Measurements from ENCODE around the gene MOB3B. TPM values are rescaled to one million over a fixed set of nuclear protein-coding genes. Genes with fewer than 3 reads are reported as not detected.

The MOB3B gene
- total and polyA plus RNA-seq, 10 of the 15 experiments (the other 5 are each of a cell fraction or from before 2014, with no cell fraction given) = 0.44 to 2.7 (median 0.91) TPM

GRCh38 chr9:27529316-27530278 is at the start of gene MOB3B (continued):
- TF ChIP-seq, protein P1, sequence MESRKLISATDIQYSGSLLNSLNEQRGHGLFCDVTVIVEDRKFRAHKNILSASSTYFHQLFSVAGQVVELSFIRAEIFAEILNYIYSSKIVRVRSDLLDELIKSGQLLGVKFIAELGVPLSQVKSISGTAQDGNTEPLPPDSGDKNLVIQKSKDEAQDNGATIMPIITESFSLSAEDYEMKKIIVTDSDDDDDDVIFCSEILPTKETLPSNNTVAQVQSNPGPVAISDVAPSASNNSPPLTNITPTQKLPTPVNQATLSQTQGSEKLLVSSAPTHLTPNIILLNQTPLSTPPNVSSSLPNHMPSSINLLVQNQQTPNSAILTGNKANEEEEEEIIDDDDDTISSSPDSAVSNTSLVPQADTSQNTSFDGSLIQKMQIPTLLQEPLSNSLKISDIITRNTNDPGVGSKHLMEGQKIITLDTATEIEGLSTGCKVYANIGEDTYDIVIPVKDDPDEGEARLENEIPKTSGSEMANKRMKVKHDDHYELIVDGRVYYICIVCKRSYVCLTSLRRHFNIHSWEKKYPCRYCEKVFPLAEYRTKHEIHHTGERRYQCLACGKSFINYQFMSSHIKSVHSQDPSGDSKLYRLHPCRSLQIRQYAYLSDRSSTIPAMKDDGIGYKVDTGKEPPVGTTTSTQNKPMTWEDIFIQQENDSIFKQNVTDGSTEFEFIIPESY (IDR thresholded peaks at IDR 0.05) = no peak
- peak; percentile 27; the same call in 1 of the 2 replicates for TF ChIP-seq ZNF207 (IDR thresholded peaks at IDR 0.05; ENCODE audit: borderline replicate concordance)
- TF ChIP-seq NBN (IDR thresholded peaks at IDR 0.05) = no peak
- TF ChIP-seq IRF4 (IDR thresholded peaks at IDR 0.05; ENCODE audit: low read depth, low read length) = no peak
- TF ChIP-seq ZBTB11 (CRISPR knock-in tag; IDR thresholded peaks at IDR 0.05) = no peak
- no peak for TF ChIP-seq PAX8 (IDR thresholded peaks at IDR 0.05)
- TF ChIP-seq SKIL (IDR thresholded peaks at IDR 0.05; ENCODE audit: low read depth, poor library complexity, severe bottlenecking) = no peak
- TF ChIP-seq STAT3 (IDR thresholded peaks at IDR 0.05; ENCODE audit: low read depth, low read length) = no peak
- no peak for TF ChIP-seq TCF7 (IDR thresholded peaks at IDR 0.05; ENCODE audit: borderline replicate concordance)
- no peak for TF ChIP-seq USF2 (IDR thresholded peaks at IDR 0.05; ENCODE audit: borderline replicate concordance, low read depth, low read length)
- TF ChIP-seq EZH2 (IDR thresholded peaks at IDR 0.05; ENCODE audit: borderline replicate concordance, control insufficient read depth, low read depth, low read length) = no peak
- peak; percentile 61; the same call in 1 of the 2 replicates for TF ChIP-seq ZNF24 (IDR thresholded peaks at IDR 0.05)
- TF ChIP-seq NFYB (IDR thresholded peaks at IDR 0.05; ENCODE audit: insufficient read depth, low read depth, low read length) = no peak
- TF ChIP-seq RAD21 (IDR thresholded peaks at IDR 0.05; ENCODE audit: insufficient read depth, low read depth, low read length) = peak; percentile 82
- TF ChIP-seq SPI1 (IDR thresholded peaks at IDR 0.05; ENCODE audit: borderline replicate concordance, insufficient read depth, low read depth, low read length) = no peak
- TF ChIP-seq SUPT20H (IDR thresholded peaks at IDR 0.05; ENCODE audit: borderline replicate concordance, control insufficient read depth, low read depth, low read length) = no peak
- no peak for TF ChIP-seq USF1 (IDR thresholded peaks at IDR 0.05; ENCODE audit: borderline replicate concordance, extremely low read length, insufficient read depth, low read depth, low read length)
- peak; percentile 77 for TF ChIP-seq SMC3 (IDR thresholded peaks at IDR 0.05; ENCODE audit: borderline replicate concordance, low read length)
- no peak for TF ChIP-seq ZZZ3 (IDR thresholded peaks at IDR 0.05; ENCODE audit: control insufficient read depth, insufficient read length, low read depth)

Data from GM12878 (cell line).